Keratinocyte (primary cell): ENCODE data around the gene PICALM. TPM values are rescaled to one million over a fixed set of nuclear protein-coding genes. Genes with fewer than 3 reads are reported as not detected.

Experiments used
- DNase-seq: peaks from one replicate; pipeline ENCODE4 v3.0.0-alpha.2; 2011; ENCODE audit warnings: low read depth, missing footprints, low spot score
- FAIRE-seq: peaks from 2 replicates; lab custom pipeline; 2011; peaks lifted over from hg19 to GRCh38; lab: Jason Lieb, UNC
- H2AFZ ChIP-seq: 2 replicates; pipeline ENCODE4 v1.6.0; 2012; ENCODE audit warnings: low read length, control low read depth, inconsistent platforms; ENCODE audit not compliant: control insufficient read depth
- H3K27ac ChIP-seq: 2 replicates; pipeline ENCODE4 v1.5.1; 2011; ENCODE audit warnings: low read length; ENCODE audit not compliant: control insufficient read depth, insufficient read depth
- H3K27me3 ChIP-seq: 3 replicates; pipeline ENCODE4 v1.6.0; 2011; ENCODE audit warnings: low read length; ENCODE audit not compliant: control insufficient read depth, insufficient read depth; ENCODE audit errors: extremely low read depth
- H3K36me3 ChIP-seq, 2 experiments: 2 replicates in 1 of 2; 3 replicates in 1 of 2; pipeline ENCODE4 v1.5.1; 2011; ENCODE audit warnings: low read length in 2 of 2, mild to moderate bottlenecking in 1 of 2; ENCODE audit not compliant: control insufficient read depth in 2 of 2, insufficient read depth in 2 of 2; ENCODE audit errors: extremely low read depth in 1 of 2
- H3K4me1 ChIP-seq: 3 replicates; pipeline ENCODE4 v1.5.1; 2011; ENCODE audit warnings: low read length; ENCODE audit not compliant: control insufficient read depth, insufficient read depth; ENCODE audit errors: extremely low read depth
- H3K4me2 ChIP-seq: 3 replicates; pipeline ENCODE4 v1.6.0; 2011; ENCODE audit warnings: low read depth, low read length; ENCODE audit not compliant: control insufficient read depth, insufficient read depth; ENCODE audit errors: extremely low read depth
- H3K4me3 ChIP-seq, 3 experiments: fragments of 200-600 bp in 1 of 3; sonication (generic) in 1 of 3; 2 replicates in 2 of 3; 3 replicates in 1 of 3; pipeline ENCODE4 v1.5.1; 2011 to 2016; ENCODE audit warnings: low read length in 3 of 3, mild to moderate bottlenecking in 3 of 3, control low read depth in 2 of 3, inconsistent platforms in 1 of 3, low read depth in 1 of 3, mixed read lengths in 1 of 3, mixed run types in 1 of 3, moderate library complexity in 1 of 3; ENCODE audit not compliant: control insufficient read depth in 2 of 3, insufficient read depth in 2 of 3; ENCODE audit errors: extremely low read depth in 1 of 3
- H3K79me2 ChIP-seq: 2 replicates; pipeline ENCODE4 v1.6.0; 2012; ENCODE audit warnings: low read length; ENCODE audit not compliant: control insufficient read depth, insufficient read depth
- H3K9ac ChIP-seq: 3 replicates; pipeline ENCODE4 v1.6.0; 2011; ENCODE audit warnings: low read length; ENCODE audit not compliant: control insufficient read depth, insufficient read depth; ENCODE audit errors: extremely low read depth
- H3K9me1 ChIP-seq: 3 replicates; pipeline ENCODE4 v1.6.0; 2011; ENCODE audit warnings: low read length; ENCODE audit not compliant: control insufficient read depth, insufficient read depth; ENCODE audit errors: extremely low read depth
- H3K9me3 ChIP-seq: 2 replicates; pipeline ENCODE4 v1.5.1; 2012; ENCODE audit warnings: low read depth, low read length; ENCODE audit not compliant: control insufficient read depth
- H4K20me1 ChIP-seq: 3 replicates; pipeline ENCODE4 v1.6.0; 2011; ENCODE audit warnings: low read length; ENCODE audit not compliant: control insufficient read depth, insufficient read depth; ENCODE audit errors: extremely low read depth
- CTCF ChIP-seq, 3 experiments: IDR thresholded peaks in 1 of 3; conservative IDR thresholded peaks in 1 of 3; optimal IDR thresholded peaks in 1 of 3; 2 replicates in 2 of 3; 3 replicates in 1 of 3; pipeline versions ENCODE3 to v1.5.1; 2011; ENCODE audit warnings: low read length in 3 of 3, mild to moderate bottlenecking in 3 of 3, moderate library complexity in 2 of 3, control low read depth in 1 of 3, inconsistent platforms in 1 of 3; ENCODE audit not compliant: insufficient read depth in 2 of 3; ENCODE audit errors: extremely low read depth in 1 of 3
- EZH2 ChIP-seq: IDR thresholded peaks from one replicate; pipeline ENCODE4 v1.6.1; 2012; ENCODE audit warnings: inconsistent platforms, mild to moderate bottlenecking, low read length, moderate library complexity
- dilution Hi-C: fragments of 300-500 bp; cut with MboI; formaldehyde crosslinking; loops from one replicate; pipeline ENCODE4 v1.7.0; 2020; ENCODE audit warnings: low sequenced_read_pairs; ENCODE audit not compliant: extremely low pct_ligation_motif_present
- polyA plus RNA-seq, 5 experiments: library from polyadenylated mRNA; depleted of rRNA in 3 of 5; stranded (reverse) in 3 of 5; stranded (forward) in 1 of 5; unstranded in 1 of 5; fragments of >200 nt; gene quantifications; 1 replicate in 1 of 5; 2 replicates in 3 of 5; 3 replicates in 1 of 5; pipeline versions ENCODE4 v1.2.1 to v1.2.3, GENCODE V29; 2011 to 2012; ENCODE audit warnings: missing spikeins in 2 of 5, low read depth in 1 of 5, low replicate concordance in 1 of 5

The PICALM gene
- polyA plus RNA-seq, 1 donor (not counting 4 experiments of a cell fraction or from before 2014, with no cell fraction given): 293 TPM

- Histone ChIP-seq H3K4me1 (peaks cover 5% of the 10 kb centered on the region), H3K9me1 (peaks cover 2% of the 10 kb centered on the region), H4K20me1 (peaks cover 31% of the 10 kb centered on the region), H3K4me3 (no peak overlapping the region), H3K9me3 (no peaks in the 10 kb centered on the region), H3K36me3 (no peaks in the 10 kb centered on the region), H3K4me2 (no peak overlapping the region), H3K27me3 (no peaks in the 10 kb centered on the region), H3K27ac (no peak overlapping the region), H3K79me2 (peaks cover 100% of the 10 kb centered on the region), H3K9ac (no peak overlapping the region), H2AFZ (no peak overlapping the region)
- dilution Hi-C loops: no loop called here
- DNase-seq (no peak), FAIRE-seq (no peak)
- no peak for TF ChIP-seq EZH2
- no peak for TF ChIP-seq CTCF (optimal IDR thresholded peaks at IDR 0.05 in 1 of 3, IDR thresholded peaks at IDR 0.05 in 1 of 3, conservative IDR thresholded peaks at IDR 0.05 in 1 of 3; ENCODE audit: extremely low read depth in 1 of 3, insufficient read depth in 2 of 3, low read length in 3 of 3)
Observed at GRCh38 chr11:86058360-86058759, 10.5 kb downstream of the PICALM start.

GRCh38 chr11:86056351-86056854 lies 12.5 kb downstream of the PICALM start:
- Histone ChIP-seq H3K27ac (no peak overlapping the region), H3K79me2 (peaks cover 100% of the 10 kb centered on the region), H3K9me3 (no peaks in the 10 kb centered on the region), H3K4me1 (peaks cover 3% of the 10 kb centered on the region), H3K4me2 (no peak overlapping the region), H3K27me3 (no peaks in the 10 kb centered on the region), H2AFZ (no peak overlapping the region), H3K9ac (no peak overlapping the region), H3K36me3 (no peaks in the 10 kb centered on the region), H3K4me3 (no peak overlapping the region), H4K20me1 (peaks cover 36% of the 10 kb centered on the region), H3K9me1 (peaks cover 2% of the 10 kb centered on the region)
- no peak for DNase-seq
- FAIRE-seq: no peak
- TF ChIP-seq EZH2 (no peak), CTCF (optimal IDR thresholded peaks at IDR 0.05 in 1 of 3, IDR thresholded peaks at IDR 0.05 in 1 of 3, conservative IDR thresholded peaks at IDR 0.05 in 1 of 3; ENCODE audit: extremely low read depth in 1 of 3, insufficient read depth in 2 of 3, low read length in 3 of 3) (no peak)
- dilution Hi-C loops: no loop called here
